GM21529 (cell line): ENCODE results near the gene ADCYAP1R1.
"Not testable (repeated sequence)": the region's sequence is repeated elsewhere in the genome, so short reads cannot be mapped to it uniquely, and the experiment has no call there.

Experiments used
- ATAC-seq: cut with Tn5 transposase; IDR thresholded peaks from one replicate; pipeline ENCODE4 v1.9.1; 2021; ENCODE audit not compliant: unreplicated experiment

Gene ADCYAP1R1

GRCh38 chr7:31126976-31127375 lies 74.9 kb downstream of the ADCYAP1R1 start:
- ATAC-seq: no peak

GRCh38 chr7:31129067-31129466 lies 77.0 kb downstream of the ADCYAP1R1 start:
- ATAC-seq: no peak

- no peak for ATAC-seq
Measured at GRCh38 chr7:31133497-31133896, 81.4 kb downstream of the ADCYAP1R1 start.

- ATAC-seq: peak; percentile 97
Measured at GRCh38 chr7:31134246-31135188, 82.4 kb downstream of the ADCYAP1R1 start.

GRCh38 chr7:31137234-31137633 lies 85.1 kb downstream of the ADCYAP1R1 start:
- ATAC-seq: no peak

GRCh38 chr7:31145339-31145738 lies 93.2 kb downstream of the ADCYAP1R1 start:
- no peak for ATAC-seq

- ATAC-seq: no peak
Measured at GRCh38 chr7:31146030-31146429, 93.9 kb downstream of the ADCYAP1R1 start.

- no peak for ATAC-seq
Measured at GRCh38 chr7:31146538-31146937, 94.4 kb downstream of the ADCYAP1R1 start.

GRCh38 chr7:31151849-31152248 lies 99.7 kb downstream of the ADCYAP1R1 start:
- ATAC-seq: no peak

GRCh38 chr7:31153318-31153717 lies 101.2 kb downstream of the ADCYAP1R1 start:
- not testable (repeated sequence) for ATAC-seq

GRCh38 chr7:31160941-31161340 lies 108.8 kb downstream of the ADCYAP1R1 start:
- ATAC-seq: no peak
